ENCODE results near the gene ECI1. TPM values are rescaled to one million over a fixed set of nuclear protein-coding genes. Genes with fewer than 3 reads are reported as not detected.

The ECI1 gene
- total and polyA plus RNA-seq, 2 experiments from 2014 or later: 118 to 143 TPM

- H3K4me3 Mint-ChIP-seq: peak overlapping the region; percentile 52
- Histone ChIP-seq H2AFZ (no peak overlapping the region; the same call in 1 of the 2 replicates), H3F3A (replicated peaks; ENCODE audit: low read depth) (peaks cover 2% of the 10 kb centered on the region; the same call in 1 of the 2 replicates), H3K9me2 (ENCODE audit: insufficient read depth) (no peaks in the 10 kb centered on the region), H4K20me1 (replicated peaks; ENCODE audit: insufficient read depth) (no peaks in the 10 kb centered on the region; the same call in 1 of the 2 replicates), H3K4me3 (peak overlapping the region; percentile 65), H3K27ac (ENCODE audit: low read depth) (no peak overlapping the region), H3K4me2 (peak overlapping the region; percentile 92), H3K4me1 (ENCODE audit: insufficient read depth) (no peaks in the 10 kb centered on the region), H3K36me3 (ENCODE audit: insufficient read depth) (no peaks in the 10 kb centered on the region; the same call in 1 of the 2 replicates), H3K79me2 (replicated peaks; ENCODE audit: insufficient read depth) (no peaks in the 10 kb centered on the region), H3K27me3 (ENCODE audit: insufficient read depth) (peaks cover 18% of the 10 kb centered on the region)
- ATAC-seq (peak; percentile 23), DNase-seq (ENCODE audit: low spot score) (peak; percentile 68)
- H3K27me3 Mint-ChIP-seq (ENCODE audit: insufficient read depth, low read depth, poor library complexity): peaks cover 31% of the 10 kb centered on the region
- H3K27ac Mint-ChIP-seq: no peak overlapping the region
- peaks cover 20% of the 10 kb centered on the region for H3K36me3 Mint-ChIP-seq (ENCODE audit: low read depth)
- H3K9me3 Mint-ChIP-seq: no peaks in the 10 kb centered on the region
- no peaks in the 10 kb centered on the region for H3K4me1 Mint-ChIP-seq
- no peak for TF ChIP-seq REST (IDR thresholded peaks at IDR 0.05; ENCODE audit: unreplicated experiment)
- peak; percentile 13; the same call in 1 of the 2 replicates for TF ChIP-seq CREB1 (CRISPR knock-in tag; IDR thresholded peaks at IDR 0.05; ENCODE audit: low read depth)
Measured at GRCh38 chr16:2237493-2238149, 13.8 kb downstream of the ECI1 start.

GRCh38 chr16:2237102-2237482 is 14.3 kb downstream of the ECI1 start:
- Histone ChIP-seq H3K9me2 (ENCODE audit: insufficient read depth) (no peaks in the 10 kb centered on the region), H2AFZ (no peak overlapping the region), H3K4me2 (peak overlapping the region; percentile 92), H4K20me1 (replicated peaks; ENCODE audit: insufficient read depth) (no peaks in the 10 kb centered on the region; the same call in 1 of the 2 replicates), H3K27me3 (ENCODE audit: insufficient read depth) (peaks cover 18% of the 10 kb centered on the region), H3F3A (replicated peaks; ENCODE audit: low read depth) (peaks cover 2% of the 10 kb centered on the region; the same call in 1 of the 2 replicates), H3K36me3 (ENCODE audit: insufficient read depth) (no peaks in the 10 kb centered on the region; the same call in 1 of the 2 replicates), H3K4me3 (peak overlapping the region; percentile 65), H3K4me1 (ENCODE audit: insufficient read depth) (no peaks in the 10 kb centered on the region), H3K79me2 (replicated peaks; ENCODE audit: insufficient read depth) (no peaks in the 10 kb centered on the region), H3K27ac (ENCODE audit: low read depth) (no peak overlapping the region)
- H3K27ac Mint-ChIP-seq: no peak overlapping the region
- DNase-seq (ENCODE audit: low spot score) (no peak), ATAC-seq (peak; percentile 5)
- no peaks in the 10 kb centered on the region for H3K9me3 Mint-ChIP-seq
- peaks cover 14% of the 10 kb centered on the region for H3K36me3 Mint-ChIP-seq (ENCODE audit: low read depth)
- H3K27me3 Mint-ChIP-seq (ENCODE audit: insufficient read depth, low read depth, poor library complexity): peaks cover 31% of the 10 kb centered on the region
- no peaks in the 10 kb centered on the region for H3K4me1 Mint-ChIP-seq
- H3K4me3 Mint-ChIP-seq: peak overlapping the region; percentile 57; the same call in 2 of the 3 replicates
- TF ChIP-seq REST (IDR thresholded peaks at IDR 0.05; ENCODE audit: unreplicated experiment): no peak
- no peak for TF ChIP-seq ETS1 (IDR thresholded peaks at IDR 0.05)
- TF ChIP-seq ZNF462 (CRISPR knock-in tag; IDR thresholded peaks at IDR 0.05): no peak
- no peak for TF ChIP-seq EZH2phosphoT487 (IDR thresholded peaks at IDR 0.05; ENCODE audit: unreplicated experiment)

Measured in GM23338 (cell line).